SH-SY5Y (cell line): ENCODE results near the gene MOV10L1.

ENCODE experiments used
- GATA2 ChIP-seq: IDR thresholded peaks from 2 replicates; pipeline ENCODE4 v1.6.1; 2011; ENCODE audit warnings: mild to moderate bottlenecking, low read depth, low read length
- GATA3 ChIP-seq: IDR thresholded peaks from 2 replicates; pipeline ENCODE4 v1.6.1; 2011; ENCODE audit warnings: low read depth, mild to moderate bottlenecking, low read length, moderate library complexity

GRCh38 chr22:50170453-50171318, 80.9 kb downstream of the MOV10L1 start, which contains the start of gene PANX2:
- TF ChIP-seq GATA2 (no peak), GATA3 (no peak)
